ENCODE data around the gene CCDC187. TPM values are rescaled to one million over a fixed set of nuclear protein-coding genes. Genes with fewer than 3 reads are reported as not detected.
"Not testable (repeated sequence)": the region's sequence is repeated elsewhere in the genome, so short reads cannot be mapped to it uniquely, and the experiment has no call there.

The CCDC187 gene
- total and polyA plus RNA-seq, 2 donors, result 0.23 to 0.24 TPM

DNA sequence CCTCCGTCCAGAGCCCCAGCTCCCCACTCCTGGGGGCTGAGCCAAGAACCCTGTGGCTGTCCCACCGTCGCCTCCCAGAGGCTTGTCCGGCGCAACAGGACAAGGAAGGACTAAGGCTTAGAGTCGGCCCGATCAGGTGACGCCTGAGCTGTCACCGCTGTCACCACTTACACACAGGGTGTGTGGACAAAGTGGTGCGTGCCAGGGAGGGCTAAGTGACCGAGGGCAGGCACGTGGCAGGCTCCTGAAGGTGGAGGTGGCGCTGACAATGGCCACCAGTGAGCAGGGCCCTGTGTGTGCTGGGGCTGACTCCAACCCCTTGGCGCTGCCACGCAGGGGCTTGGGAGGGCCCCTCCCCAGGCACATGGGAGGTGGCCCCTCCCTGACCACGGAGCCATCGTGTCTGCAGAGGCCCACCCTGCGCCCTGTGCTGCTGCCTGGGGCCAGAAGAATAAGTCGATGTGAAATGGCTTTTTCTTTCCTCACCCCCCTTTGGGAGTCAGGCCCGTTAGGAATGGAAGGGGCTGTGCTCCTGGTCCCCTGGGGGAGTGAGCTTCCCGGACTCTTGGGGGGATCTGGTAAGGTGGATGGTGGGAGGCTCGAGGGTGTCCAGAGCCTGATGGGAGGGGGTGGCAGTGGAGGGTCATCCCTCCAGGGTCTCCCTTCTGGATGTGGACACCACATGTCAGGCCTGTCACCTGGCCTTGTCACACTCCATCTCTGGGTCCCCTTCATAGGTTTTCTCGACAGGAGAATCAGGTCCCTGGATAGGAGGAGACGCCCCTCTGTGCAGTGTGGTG, 20.8 kb upstream of the CCDC187 start:
- peaks cover 0 to 4% of the 10 kb centered on the region in 2 donors for H3K9me3 ChIP-seq (ENCODE audit: control insufficient read depth in 2 of 2, insufficient read depth in 1 of 2, low read length in 1 of 2)
- no peak for DNase-seq (ENCODE audit: low read depth in 6 of 9, low spot score in 9 of 9)
- peak overlapping the region in 1 of 2 donors; percentile 60 for H3K27ac ChIP-seq (ENCODE audit: low read depth in 1 of 2, low read length in 1 of 2)
- H3K36me3 ChIP-seq (ENCODE audit: control insufficient read depth in 2 of 2, insufficient read depth in 2 of 2, low read length in 1 of 2), result no peaks in the 10 kb centered on the region
- H3K27me3 ChIP-seq (ENCODE audit: control insufficient read depth in 2 of 2, insufficient read depth in 1 of 2, low read length in 1 of 2), result peaks cover 0 to 21% of the 10 kb centered on the region in 2 donors
- WGBS, result 89% methylated on average over 24 of the region's 24 CpGs
- no peak overlapping the region for H3K4me3 ChIP-seq (ENCODE audit: low read length in 2 of 2)
- H3K4me1 ChIP-seq (ENCODE audit: control insufficient read depth in 2 of 2, insufficient read depth in 2 of 2, low read length in 2 of 2), result peaks cover 26 to 67% of the 10 kb centered on the region in 2 donors

DNA sequence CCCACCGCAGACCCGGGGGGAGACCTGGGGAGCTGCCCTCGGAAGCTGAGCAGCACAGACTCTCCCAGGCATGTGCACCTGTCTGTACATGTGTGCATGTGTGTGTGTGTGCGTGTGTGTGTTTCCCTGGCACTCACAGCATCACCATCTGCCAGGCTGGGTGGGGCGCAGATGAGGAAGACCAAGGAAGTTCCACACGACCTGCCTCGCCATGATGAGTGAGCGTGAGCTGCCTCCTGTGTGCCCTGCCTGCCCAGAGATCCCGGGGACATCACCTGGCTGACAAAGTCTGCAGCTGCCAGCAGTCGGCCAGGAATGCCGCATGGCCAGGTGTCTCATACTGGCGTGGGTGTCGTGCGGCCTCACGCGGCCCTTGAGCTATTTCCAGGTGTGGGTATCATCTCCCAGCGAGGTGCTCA, 19.5 kb upstream of the CCDC187 start:
- H3K4me3 ChIP-seq (ENCODE audit: low read length in 2 of 2), result no peak overlapping the region
- H3K9me3 ChIP-seq (ENCODE audit: control insufficient read depth in 2 of 2, insufficient read depth in 1 of 2, low read length in 1 of 2), result peaks cover 0 to 4% of the 10 kb centered on the region in 2 donors
- peaks cover 0 to 20% of the 10 kb centered on the region in 2 donors for H3K27me3 ChIP-seq (ENCODE audit: control insufficient read depth in 2 of 2, insufficient read depth in 1 of 2, low read length in 1 of 2)
- H3K27ac ChIP-seq (ENCODE audit: low read depth in 1 of 2, low read length in 1 of 2), result peak overlapping the region in 1 of 2 donors; percentile 17
- H3K4me1 ChIP-seq (ENCODE audit: control insufficient read depth in 2 of 2, insufficient read depth in 2 of 2, low read length in 2 of 2), result peaks cover 20 to 64% of the 10 kb centered on the region in 2 donors
- DNase-seq (ENCODE audit: low read depth in 6 of 9, low spot score in 9 of 9), result peak in 3 of 9 donors; percentile 46 to 63 (median 55)
- no peaks in the 10 kb centered on the region for H3K36me3 ChIP-seq (ENCODE audit: control insufficient read depth in 2 of 2, insufficient read depth in 2 of 2, low read length in 1 of 2)
- WGBS, result 35% methylated on average over 17 of the region's 17 CpGs

DNA sequence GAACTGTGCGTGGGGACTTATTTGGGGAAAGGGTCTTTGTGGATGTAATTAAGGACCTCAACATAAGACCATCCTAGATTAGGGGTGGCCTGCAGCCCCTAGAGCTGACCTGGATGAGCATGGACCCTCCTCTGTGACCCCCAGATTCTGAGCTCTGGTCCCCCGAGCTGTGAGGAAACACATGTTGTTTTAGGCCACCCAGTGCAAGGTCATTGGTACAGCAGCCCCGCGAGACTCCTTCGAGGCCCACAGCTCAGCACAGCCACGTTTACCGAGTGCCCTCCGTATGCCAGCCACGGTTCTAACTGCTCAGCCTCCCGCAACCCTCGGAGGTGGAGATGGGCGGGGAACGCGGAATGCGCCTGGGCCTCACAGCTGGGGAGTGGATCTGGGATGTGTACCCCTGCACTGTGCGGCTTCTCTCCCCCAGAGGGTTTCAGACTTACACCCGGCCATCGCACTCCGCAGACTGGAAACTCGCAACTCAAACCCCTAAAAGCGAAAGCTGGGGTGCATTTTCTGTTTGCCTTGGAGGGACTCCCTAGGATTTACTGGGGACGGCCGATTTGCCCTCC, 18.9 kb upstream of the CCDC187 start:
- Histone ChIP-seq H3K27ac (ENCODE audit: low read depth in 1 of 2, low read length in 1 of 2) (peak overlapping the region in 1 of 2 donors; percentile 17), H3K4me3 (ENCODE audit: low read length in 2 of 2) (no peak overlapping the region), H3K27me3 (ENCODE audit: control insufficient read depth in 2 of 2, insufficient read depth in 1 of 2, low read length in 1 of 2) (peaks cover 0 to 14% of the 10 kb centered on the region in 2 donors), H3K9me3 (ENCODE audit: control insufficient read depth in 2 of 2, insufficient read depth in 1 of 2, low read length in 1 of 2) (peaks cover 0 to 4% of the 10 kb centered on the region in 2 donors), H3K4me1 (ENCODE audit: control insufficient read depth in 2 of 2, insufficient read depth in 2 of 2, low read length in 2 of 2) (peaks cover 15 to 64% of the 10 kb centered on the region in 2 donors), H3K36me3 (ENCODE audit: control insufficient read depth in 2 of 2, insufficient read depth in 2 of 2, low read length in 1 of 2) (no peaks in the 10 kb centered on the region)
- DNase-seq (ENCODE audit: low read depth in 6 of 9, low spot score in 9 of 9), result no peak
- 65% methylated on average over 23 of the region's 23 CpGs for WGBS

DNA sequence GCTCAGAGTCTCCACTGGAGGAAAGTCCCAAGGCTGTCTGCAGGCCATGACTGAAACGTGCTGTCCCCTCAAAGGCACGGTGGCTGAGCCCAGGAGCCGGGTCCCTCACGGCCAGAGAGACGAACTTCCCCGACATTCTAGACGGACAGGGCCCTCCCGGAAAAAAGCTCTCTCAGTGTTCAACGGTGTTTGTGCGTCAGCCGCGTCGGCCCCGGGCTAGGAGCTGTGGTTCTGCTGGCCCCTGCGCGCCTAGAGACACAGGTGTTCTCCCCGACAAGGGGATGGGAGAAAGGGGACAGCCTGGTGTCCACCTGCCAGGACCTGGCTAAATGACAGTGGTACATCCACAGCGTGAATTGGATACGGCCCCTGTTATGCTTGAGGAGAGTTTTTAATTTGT, 17.7 kb upstream of the CCDC187 start:
- WGBS, result 92% methylated on average over 19 of the region's 19 CpGs

DNA sequence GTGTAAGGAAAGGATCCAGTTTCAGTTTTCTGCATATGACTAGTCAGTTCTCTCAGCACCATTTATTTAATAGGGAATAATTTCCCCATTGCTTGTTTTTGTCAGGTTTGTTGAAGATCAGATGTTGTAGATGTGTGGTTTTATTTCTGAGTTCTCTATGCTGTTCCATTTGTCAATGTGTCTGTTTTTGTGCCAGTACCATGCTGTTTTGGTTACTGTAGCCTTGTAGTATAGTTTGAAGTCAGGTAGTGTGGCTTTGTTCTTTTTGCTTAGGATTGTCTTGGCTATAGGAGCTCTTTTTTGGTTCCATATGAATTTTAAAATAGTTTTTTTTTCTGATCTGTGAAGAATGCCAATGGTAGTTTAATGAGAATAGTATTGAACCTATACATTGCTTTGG, 17.1 kb upstream of the CCDC187 start:
- Histone ChIP-seq H3K4me1 (ENCODE audit: control insufficient read depth in 2 of 2, insufficient read depth in 2 of 2, low read length in 2 of 2) (peaks cover 5 to 67% of the 10 kb centered on the region in 2 donors), H3K9me3 (ENCODE audit: control insufficient read depth in 2 of 2, insufficient read depth in 1 of 2, low read length in 1 of 2) (peaks cover 0 to 13% of the 10 kb centered on the region in 2 donors)
- H3K4me3 ChIP-seq (ENCODE audit: low read length in 2 of 2); DNase-seq (ENCODE audit: low read depth in 6 of 9, low spot score in 9 of 9); H3K27me3 ChIP-seq (ENCODE audit: control insufficient read depth in 2 of 2, insufficient read depth in 1 of 2, low read length in 1 of 2); H3K36me3 ChIP-seq (ENCODE audit: control insufficient read depth in 2 of 2, insufficient read depth in 2 of 2, low read length in 1 of 2); H3K27ac ChIP-seq (ENCODE audit: low read depth in 1 of 2, low read length in 1 of 2): not testable (repeated sequence)

More for the DNA sequence above, 17.7 kb upstream of the CCDC187 start:
- Histone ChIP-seq H3K36me3 (ENCODE audit: control insufficient read depth in 2 of 2, insufficient read depth in 2 of 2, low read length in 1 of 2) (no peaks in the 10 kb centered on the region), H3K4me3 (ENCODE audit: low read length in 2 of 2) (no peak overlapping the region), H3K27ac (ENCODE audit: low read depth in 1 of 2, low read length in 1 of 2) (no peak overlapping the region), H3K4me1 (ENCODE audit: control insufficient read depth in 2 of 2, insufficient read depth in 2 of 2, low read length in 2 of 2) (peaks cover 10 to 71% of the 10 kb centered on the region in 2 donors), H3K27me3 (ENCODE audit: control insufficient read depth in 2 of 2, insufficient read depth in 1 of 2, low read length in 1 of 2) (peaks cover 0 to 9% of the 10 kb centered on the region in 2 donors), H3K9me3 (ENCODE audit: control insufficient read depth in 2 of 2, insufficient read depth in 1 of 2, low read length in 1 of 2) (peaks cover 0 to 7% of the 10 kb centered on the region in 2 donors)
- DNase-seq (ENCODE audit: low read depth in 6 of 9, low spot score in 9 of 9), result no peak

DNA sequence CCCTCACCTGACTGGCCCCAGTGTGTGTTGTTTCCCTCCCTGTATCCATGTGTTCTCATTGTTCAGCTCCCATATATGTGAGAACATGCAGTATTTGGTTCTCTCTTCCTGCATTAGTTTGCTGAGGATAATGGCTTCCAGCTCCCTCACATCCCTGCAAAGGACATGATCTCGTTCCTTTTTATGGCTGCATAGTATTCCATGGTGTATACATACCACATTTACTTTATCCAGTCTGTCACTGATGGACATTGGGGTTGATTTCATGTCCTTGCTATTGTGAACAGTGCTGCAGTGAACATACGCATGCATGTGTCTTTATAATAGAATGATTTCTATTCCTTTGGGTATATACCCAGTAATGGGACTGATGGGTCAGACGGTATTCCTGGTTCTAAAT, 16.1 kb upstream of the CCDC187 start:
- 98% methylated on average over 3 of the region's 3 CpGs for WGBS
- Histone ChIP-seq H3K9me3 (ENCODE audit: control insufficient read depth in 2 of 2, insufficient read depth in 1 of 2, low read length in 1 of 2) (peaks cover 0 to 23% of the 10 kb centered on the region in 2 donors), H3K4me1 (ENCODE audit: control insufficient read depth in 2 of 2, insufficient read depth in 2 of 2, low read length in 2 of 2) (peaks cover 2 to 57% of the 10 kb centered on the region in 2 donors)
- not testable (repeated sequence) for DNase-seq (ENCODE audit: low read depth in 6 of 9, low spot score in 9 of 9); H3K36me3 ChIP-seq (ENCODE audit: control insufficient read depth in 2 of 2, insufficient read depth in 2 of 2, low read length in 1 of 2); H3K4me3 ChIP-seq (ENCODE audit: low read length in 2 of 2); H3K27me3 ChIP-seq (ENCODE audit: control insufficient read depth in 2 of 2, insufficient read depth in 1 of 2, low read length in 1 of 2); H3K27ac ChIP-seq (ENCODE audit: low read depth in 1 of 2, low read length in 1 of 2)

DNA sequence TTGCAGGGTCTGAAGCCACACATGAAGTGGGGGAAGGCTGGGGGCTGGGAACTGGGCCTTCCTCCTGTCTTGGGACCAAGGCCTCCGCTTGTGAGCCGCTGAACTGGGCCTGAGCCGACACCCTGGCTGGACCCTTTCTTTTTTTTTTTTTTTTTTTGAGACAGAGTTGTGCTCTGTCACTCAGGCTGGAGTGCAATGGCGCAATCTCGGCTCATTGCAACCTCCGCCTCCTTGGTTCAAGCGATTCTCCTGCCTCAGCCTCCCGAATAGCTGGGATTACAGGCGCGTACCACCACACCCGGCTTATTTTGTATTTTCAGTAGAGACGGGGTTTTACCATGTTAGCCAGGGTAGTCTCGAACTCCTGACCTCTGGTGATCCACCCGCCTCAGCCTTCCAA, 15.3 kb upstream of the CCDC187 start:
- not testable (repeated sequence) for DNase-seq (ENCODE audit: low read depth in 6 of 9, low spot score in 9 of 9); H3K36me3 ChIP-seq (ENCODE audit: control insufficient read depth in 2 of 2, insufficient read depth in 2 of 2, low read length in 1 of 2); H3K4me3 ChIP-seq (ENCODE audit: low read length in 2 of 2); H3K27me3 ChIP-seq (ENCODE audit: control insufficient read depth in 2 of 2, insufficient read depth in 1 of 2, low read length in 1 of 2)
- H3K27ac ChIP-seq (ENCODE audit: low read depth in 1 of 2, low read length in 1 of 2), result peak overlapping the region in 1 of 2 donors; percentile 45
- peaks cover 0 to 29% of the 10 kb centered on the region in 2 donors for H3K9me3 ChIP-seq (ENCODE audit: control insufficient read depth in 2 of 2, insufficient read depth in 1 of 2, low read length in 1 of 2)
- 96% methylated on average over 14 of the region's 14 CpGs for WGBS
- H3K4me1 ChIP-seq (ENCODE audit: control insufficient read depth in 2 of 2, insufficient read depth in 2 of 2, low read length in 2 of 2), result peaks cover 2 to 50% of the 10 kb centered on the region in 2 donors

DNA sequence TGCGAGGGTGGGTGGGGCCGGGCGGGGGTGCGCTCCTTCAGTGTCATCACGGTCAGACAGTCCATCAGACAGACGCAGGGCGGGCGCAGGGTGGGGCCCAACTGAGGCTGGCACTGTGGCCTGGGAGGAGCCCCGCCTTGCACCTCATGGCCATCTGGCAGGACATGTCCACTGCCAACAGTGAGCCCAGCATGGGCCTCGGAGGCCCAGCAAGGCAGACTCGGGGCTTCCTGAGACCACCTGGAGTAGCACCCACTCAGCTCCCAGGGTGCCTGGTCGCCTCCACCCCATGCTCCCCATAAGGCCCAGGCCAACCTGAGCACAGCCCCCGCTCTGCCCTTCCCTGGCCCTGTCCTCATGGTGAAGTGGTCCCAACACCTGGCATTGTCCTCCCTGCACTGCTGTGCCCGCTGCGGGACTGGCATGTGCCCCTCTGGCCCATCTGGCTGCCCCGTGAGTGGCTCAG, 14.9 kb upstream of the CCDC187 start:
- no peak overlapping the region for H3K4me3 ChIP-seq (ENCODE audit: low read length in 2 of 2)
- 85% methylated on average over 16 of the region's 16 CpGs for WGBS
- DNase-seq (ENCODE audit: low read depth in 6 of 9, low spot score in 9 of 9), result no peak
- no peaks in the 10 kb centered on the region for H3K27me3 ChIP-seq (ENCODE audit: control insufficient read depth in 2 of 2, insufficient read depth in 1 of 2, low read length in 1 of 2)
- peak overlapping the region in 1 of 2 donors; percentile 45 for H3K27ac ChIP-seq (ENCODE audit: low read depth in 1 of 2, low read length in 1 of 2)
- no peaks in the 10 kb centered on the region for H3K36me3 ChIP-seq (ENCODE audit: control insufficient read depth in 2 of 2, insufficient read depth in 2 of 2, low read length in 1 of 2)
- H3K9me3 ChIP-seq (ENCODE audit: control insufficient read depth in 2 of 2, insufficient read depth in 1 of 2, low read length in 1 of 2), result peaks cover 0 to 33% of the 10 kb centered on the region in 2 donors
- peaks cover 2 to 46% of the 10 kb centered on the region in 2 donors for H3K4me1 ChIP-seq (ENCODE audit: control insufficient read depth in 2 of 2, insufficient read depth in 2 of 2, low read length in 2 of 2)

All from thymus (tissue), 11 donors.